NCI-H1048 (cell line): Measurements from ENCODE around the gene CHRNB2.
"Not testable (repeated sequence)": the region's sequence is repeated elsewhere in the genome, so short reads cannot be mapped to it uniquely, and the experiment has no call there.

Experiments
- DNase-seq: peaks from one replicate; lab custom pipeline; 2025; lab: John Stamatoyannopoulos, UW

CHRNB2 gene

DNA sequence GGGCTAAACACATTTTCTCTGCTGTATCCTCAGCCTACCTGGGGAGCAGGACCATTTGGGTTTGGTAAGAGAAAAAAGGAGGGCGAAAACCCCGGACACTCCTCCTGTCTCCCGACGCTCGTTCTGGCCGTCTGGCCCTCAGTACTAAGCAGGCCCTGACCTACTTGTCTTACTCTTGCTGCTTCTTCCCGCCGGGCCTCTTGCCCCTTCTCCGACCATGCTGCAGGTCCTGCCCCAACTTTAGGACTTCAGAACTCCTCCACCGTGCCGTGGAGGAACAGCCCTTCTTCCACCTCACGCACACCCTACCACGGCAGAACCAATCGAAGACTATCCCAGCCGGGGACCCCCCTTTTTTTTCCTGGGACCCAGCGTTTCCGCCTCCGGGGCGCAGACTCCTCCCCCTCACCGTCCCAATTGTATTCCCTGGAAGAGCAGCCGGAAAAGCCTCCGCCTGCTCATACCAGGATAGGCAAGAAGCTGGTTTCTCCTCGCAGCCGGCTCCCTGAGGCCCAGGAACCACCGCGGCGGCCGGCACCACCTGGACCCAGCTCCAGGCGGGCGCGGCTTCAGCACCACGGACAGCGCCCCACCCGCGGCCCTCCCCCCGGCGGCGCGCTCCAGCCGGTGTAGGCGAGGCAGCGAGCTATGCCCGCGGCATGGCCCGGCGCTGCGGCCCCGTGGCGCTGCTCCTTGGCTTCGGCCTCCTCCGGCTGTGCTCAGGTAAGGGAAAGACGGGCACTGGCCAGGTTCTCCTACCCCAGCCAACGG, at the start of gene CHRNB2:
TSS of gene CHRNB2 (plus strand) at position 393 of the 771 bp plus-strand sequence. CDS start at position 660, 267 bp downstream.
- no peak for DNase-seq

- no peak for DNase-seq
Measured at GRCh38 chr1:154519591-154519991, 48.0 kb upstream of the CHRNB2 start.

DNA sequence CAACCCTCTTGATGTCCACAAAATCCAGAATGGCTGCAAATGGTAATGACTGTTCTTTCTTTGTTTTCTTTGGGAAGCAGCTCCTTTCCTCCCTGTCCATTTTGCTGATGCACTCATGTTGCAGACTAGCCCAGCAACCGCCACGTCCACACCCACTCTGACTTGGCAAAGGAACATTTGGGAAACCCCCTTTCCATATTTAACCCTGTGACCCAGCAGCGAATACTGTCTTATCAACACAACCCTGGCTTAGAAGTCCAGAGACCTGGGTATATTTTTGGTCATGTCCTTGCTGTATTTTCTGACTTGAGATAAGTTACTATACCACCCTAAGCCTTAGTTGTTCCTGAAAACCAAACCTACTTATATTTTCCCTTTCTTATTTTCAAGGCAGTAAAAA, 47.2 kb upstream of the CHRNB2 start:
- DNase-seq: no peak

- DNase-seq: no peak
Measured at GRCh38 chr1:154521695-154522094, 45.9 kb upstream of the CHRNB2 start.

DNA sequence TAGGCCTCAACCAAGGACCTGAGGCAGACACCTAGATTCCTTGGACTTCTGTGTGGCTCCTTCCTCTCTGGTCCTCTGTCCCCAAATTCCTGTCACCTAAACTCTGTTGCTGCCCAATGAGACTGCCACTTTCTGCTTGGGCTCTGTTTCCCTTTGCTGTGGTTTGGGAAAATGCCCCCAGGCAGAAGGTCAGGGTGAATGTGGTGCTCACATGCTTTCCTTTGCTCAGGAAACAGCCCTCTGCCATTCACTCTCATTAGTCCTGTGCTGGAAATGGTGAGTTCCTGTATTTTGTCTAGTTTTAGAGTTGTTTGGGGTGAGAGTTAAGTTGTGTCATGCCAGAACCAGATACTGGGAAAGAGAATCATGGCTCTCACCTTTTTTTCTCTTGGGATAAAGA, 42.7 kb upstream of the CHRNB2 start:
- no peak for DNase-seq

GRCh38 chr1:154527192-154527591, 40.4 kb upstream of the CHRNB2 start:
- DNase-seq: no peak

DNA sequence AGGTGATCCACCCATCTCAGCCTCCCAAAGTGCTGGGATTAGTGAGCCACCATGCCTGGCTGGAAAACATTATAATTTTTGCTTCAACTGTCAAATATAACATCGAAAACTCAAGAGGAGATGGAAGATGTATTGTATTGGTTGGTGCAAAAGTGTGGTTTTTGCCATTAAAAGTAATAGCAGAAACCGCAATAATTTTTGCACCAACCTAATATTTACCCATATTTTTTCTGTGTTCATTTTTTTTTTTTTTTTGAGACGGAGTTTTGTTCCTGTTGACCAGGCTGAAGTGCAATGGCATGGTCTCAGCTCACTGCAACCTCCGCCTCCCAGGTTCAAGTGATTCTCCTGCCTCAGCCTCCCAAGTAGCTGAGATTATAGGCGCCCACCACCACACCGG, 38.3 kb upstream of the CHRNB2 start:
- DNase-seq: no peak

DNA sequence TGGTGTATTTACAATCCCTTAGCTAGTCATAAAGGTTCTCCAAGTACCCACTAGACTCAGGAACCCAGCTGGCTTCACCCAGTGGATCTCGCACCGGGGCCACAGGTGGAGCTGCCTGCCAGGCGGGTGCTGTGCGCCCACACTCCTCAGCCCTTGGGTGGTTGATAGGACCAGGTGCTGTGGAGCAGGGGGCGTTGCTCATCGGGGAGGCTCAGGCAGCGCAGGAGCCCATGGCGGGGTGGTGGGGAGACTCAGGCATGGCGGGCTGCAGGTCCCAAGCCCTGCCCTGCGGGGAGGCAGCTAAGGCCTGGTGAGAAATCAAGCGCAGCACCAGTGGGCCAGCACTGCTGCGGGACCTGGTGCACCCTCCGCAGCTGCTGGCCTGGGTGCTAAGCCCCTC, 35.6 kb upstream of the CHRNB2 start:
- DNase-seq: not testable (repeated sequence)

DNA sequence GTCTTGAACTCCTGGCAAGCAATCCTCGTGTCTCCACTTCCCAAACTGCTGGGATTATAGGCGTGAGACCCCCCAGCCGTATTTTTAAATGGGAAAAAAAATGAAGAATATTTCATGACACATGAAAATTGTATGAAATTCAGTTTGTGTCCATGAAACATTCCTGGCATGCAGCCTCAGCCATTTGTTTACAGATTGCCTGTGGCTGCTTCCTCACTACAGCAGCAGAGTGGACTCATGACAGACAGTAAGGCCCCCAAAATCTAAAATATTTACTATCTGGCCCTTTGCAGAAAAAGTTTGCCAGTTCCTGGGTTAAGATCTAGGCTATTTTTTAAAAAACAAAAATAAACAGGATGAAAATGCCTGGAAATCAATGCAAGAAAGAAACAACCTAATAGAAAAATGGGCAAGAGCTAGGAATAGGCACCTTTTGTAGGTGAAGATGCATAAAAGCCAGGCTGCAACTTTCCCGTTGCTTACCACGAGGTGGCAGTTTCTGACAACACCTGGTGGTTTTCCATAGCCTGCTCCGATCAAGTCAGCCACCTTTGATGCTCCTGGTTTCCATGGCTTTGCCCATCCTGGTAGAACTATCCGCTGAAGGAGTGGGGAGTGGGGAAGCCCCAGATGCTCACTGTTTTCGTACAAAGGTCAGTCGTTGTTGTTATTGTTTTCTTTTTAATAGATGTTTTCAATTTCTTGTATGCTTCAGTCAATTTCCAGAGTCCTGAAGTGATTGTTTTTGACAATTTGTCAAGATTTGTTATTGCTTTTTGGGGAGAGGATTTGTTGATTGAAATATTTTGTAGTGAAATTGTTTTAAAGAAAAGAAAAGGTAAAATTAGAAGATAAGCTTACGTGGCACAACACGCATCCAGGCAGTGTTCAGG, 33.4 kb upstream of the CHRNB2 start:
- no peak for DNase-seq

GRCh38 chr1:154536570-154536969, 31.0 kb upstream of the CHRNB2 start:
- DNase-seq: no peak

- no peak for DNase-seq
Measured at GRCh38 chr1:154539486-154540483, 27.8 kb upstream of the CHRNB2 start.

- DNase-seq: no peak
Measured at GRCh38 chr1:154541231-154541630, 26.3 kb upstream of the CHRNB2 start.

DNA sequence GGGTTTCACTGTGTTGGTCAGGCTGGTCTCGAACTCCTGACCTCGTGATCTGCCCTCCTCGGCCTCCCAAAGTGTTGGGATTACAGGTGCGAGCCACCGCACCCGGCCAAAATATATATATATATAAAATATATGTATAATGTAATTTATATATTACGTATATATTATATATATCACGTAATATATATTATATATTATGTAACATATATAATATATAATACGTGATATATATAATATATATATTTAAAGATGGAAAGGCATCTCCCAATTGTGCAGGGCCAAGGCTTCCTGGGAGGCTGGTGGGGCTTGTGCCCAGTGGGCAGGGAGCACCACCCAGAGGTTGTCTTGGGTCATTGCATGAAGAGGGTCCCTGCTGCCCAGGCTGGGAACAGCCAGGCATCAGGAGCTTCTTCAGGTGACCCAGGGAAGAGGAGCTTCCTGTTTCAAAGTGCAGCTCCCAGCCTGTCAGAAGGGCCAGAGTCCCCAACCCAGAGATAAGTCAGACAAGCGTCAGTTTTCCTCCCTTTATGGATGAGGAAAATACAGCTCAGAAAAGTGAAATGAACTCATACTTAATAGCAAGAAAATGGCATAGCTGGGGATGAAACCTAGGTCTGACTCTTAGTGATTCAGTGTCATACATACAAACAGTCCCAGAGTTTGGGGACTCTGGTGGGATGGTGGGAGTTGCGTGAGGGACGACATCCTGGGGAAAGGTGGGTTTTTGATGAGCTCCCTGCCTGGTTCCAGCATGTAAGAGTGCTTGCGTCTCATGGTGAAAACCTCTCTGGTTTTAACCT, 21.1 kb upstream of the CHRNB2 start:
- DNase-seq: no peak

DNA sequence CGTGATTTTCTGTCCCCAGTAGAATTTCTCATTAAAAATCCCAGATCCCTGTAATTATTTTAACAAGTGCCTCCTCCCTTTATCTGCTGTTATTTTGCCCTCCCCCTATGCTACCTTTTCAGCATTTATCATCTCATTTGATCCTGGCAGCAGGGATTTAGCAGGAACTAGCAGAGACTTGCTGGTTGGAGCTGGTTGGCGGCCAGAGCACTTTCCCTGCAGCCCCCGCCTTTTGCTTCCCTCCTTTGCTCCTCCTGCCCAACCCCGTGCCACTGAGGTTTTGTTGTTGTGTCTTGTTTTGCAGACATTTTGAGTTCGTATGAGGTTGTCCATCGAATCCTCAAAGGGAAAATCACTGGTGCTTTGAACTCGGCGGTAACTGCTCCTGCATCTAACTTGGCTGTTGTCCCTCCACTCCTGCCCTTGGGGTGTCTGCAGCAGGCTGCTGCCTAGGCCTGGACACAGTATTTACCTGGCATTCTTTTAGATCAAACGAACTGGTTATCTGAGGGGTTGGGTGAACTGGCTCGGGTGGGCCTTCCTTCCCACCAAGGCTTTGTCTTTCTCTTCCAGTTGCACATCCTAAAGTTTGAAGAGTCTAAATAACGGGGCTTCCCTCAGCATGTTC, 20.4 kb upstream of the CHRNB2 start:
- no peak for DNase-seq

DNA sequence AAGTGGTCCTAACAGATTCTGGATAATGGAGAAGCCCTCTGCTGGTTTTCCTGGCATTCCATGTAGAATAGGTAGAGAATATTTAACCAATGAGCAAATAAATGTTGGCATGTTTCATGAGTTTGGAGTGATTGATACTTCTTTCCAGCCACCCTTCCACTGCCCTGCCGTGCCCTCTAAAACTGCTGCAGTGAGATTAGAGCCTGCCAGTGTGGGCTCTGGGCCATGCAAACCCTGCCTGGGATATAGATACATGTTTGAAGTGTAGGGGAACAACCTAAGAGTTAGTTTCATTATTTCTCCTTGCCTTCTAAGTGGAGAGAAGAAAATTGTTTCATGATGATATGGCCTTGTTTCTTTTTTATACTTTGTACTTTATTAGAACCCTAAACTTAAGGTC, 19.6 kb upstream of the CHRNB2 start:
- DNase-seq: no peak

DNA sequence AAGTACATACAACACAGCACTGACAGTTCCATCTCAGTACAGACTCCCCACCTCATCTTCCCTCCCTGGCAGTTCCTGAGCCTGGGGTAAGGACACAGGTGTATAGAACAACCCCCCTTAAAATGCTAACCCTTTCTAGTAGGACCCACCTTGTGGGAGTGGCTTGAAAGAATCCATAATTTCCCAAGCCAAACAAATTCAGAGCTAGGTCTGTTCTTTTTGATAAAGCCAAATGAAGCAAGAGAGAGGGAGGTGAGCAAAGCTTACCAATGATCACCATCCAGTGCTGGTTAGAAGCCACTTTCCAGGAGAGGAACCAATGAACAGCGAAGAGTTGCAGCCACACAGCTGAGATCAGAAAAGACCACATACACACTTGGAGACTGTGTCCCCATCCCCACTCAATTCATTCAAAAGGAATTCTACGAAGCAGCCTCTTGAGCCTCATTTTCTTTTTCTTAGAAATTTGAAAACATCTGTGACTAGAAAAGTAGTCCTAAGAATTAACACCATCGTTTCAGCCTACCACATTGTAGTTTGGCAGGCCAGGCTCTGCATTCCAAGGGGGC, 18.3 kb upstream of the CHRNB2 start:
- DNase-seq: no peak

GRCh38 chr1:154550070-154550469, 17.5 kb upstream of the CHRNB2 start:
- DNase-seq: no peak

DNA sequence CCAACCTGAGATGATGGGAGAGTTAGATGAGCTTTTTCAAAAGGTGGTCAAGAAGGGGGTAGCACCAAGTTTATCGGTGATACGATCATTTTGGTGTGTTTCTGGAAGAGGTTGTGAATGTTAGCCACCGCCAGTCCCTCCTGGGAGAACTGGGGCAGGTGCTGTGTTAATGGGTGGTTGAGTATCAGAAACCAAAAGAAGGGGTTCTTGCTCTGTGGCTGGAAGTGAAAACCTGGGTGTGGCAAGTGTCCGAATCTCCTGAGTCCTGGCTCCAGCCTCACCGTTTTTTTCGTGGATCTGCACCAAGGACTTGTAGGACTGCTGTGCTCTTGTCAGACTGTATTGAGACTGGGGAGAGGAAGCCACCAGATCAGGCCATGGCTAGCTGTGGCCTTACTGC, 16.9 kb upstream of the CHRNB2 start:
- DNase-seq: no peak

GRCh38 chr1:154551474-154551873, 16.1 kb upstream of the CHRNB2 start:
- no peak for DNase-seq

- no peak for DNase-seq
Measured at GRCh38 chr1:154552036-154552435, 15.5 kb upstream of the CHRNB2 start.
